HG03460 (cell line): ENCODE results near the gene RAI1.

Experiments
- ATAC-seq: cut with Tn5 transposase; IDR thresholded peaks from one replicate; pipeline ENCODE4 v1.9.1; 2021; ENCODE audit not compliant: unreplicated experiment

Gene RAI1

DNA sequence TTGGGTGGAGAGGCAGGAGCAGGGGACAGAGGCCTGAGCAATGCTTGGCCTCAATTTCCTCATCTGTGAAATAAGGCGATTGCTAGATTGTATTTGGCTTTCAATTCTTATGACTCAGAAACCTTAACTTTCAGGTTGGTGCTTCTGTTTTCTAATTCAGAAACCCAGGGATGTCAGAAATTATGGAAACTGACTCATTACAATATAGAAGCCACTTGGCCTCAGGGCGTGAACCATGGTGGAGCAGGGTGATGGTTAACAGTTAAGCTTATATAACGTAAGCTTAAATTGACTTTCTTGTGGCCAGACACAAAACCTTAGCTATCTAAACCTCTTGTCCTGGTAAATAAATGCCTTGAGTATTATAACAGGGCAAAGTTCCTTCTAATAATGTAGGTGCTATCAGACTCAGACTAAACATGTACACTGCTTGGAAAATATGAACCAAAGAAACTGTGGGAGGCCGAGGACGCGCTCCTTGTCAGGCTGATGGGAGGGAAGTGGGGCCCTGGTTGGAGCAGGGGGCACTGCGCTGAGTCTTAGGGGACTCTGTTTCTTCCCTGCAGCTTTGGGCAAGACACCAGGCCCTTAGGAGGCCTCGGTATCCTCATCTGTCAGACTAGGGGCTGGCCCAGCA lies 172.7 kb downstream of the RAI1 start:
- no peak for ATAC-seq

DNA sequence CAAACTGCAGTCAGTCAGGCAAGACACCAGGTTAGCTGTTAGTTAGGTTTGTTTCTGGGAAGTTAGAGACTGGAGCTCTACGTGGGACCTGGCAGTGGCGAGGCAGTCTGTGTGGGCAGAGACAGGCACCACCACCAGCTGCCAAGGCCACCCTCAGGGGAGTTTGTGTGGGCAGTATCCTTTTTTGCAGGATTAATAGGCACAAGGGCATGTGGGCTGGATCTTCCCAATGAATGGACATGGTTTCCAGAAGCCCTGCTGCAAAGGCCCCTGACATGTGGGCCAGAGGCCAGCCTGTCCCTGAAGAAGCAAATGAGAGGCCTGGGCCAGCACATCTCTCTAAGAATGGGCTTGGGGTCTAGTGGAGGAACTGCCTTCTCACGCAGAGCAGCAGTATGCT lies 174.7 kb downstream of the RAI1 start:
- ATAC-seq = no peak

DNA sequence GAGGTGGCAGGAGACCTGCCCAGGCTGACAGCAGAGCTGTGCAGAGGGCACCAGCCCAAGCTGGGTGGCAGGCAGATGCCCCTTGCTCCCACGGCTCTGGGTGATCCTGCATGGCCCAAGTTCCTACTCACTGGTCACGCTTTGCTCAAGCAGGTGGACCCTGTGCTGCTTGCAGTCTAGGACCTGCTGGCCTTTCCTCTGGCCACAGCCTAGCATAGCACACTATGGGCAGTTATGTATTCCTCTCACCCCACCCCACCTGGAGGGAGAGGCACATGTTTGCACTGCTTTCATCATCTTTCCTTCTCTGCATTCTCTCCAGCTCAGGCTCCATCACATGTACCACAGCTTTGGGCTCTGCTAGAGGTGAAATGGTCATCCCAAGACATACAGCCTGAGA lies 175.1 kb downstream of the RAI1 start:
- ATAC-seq = no peak

DNA sequence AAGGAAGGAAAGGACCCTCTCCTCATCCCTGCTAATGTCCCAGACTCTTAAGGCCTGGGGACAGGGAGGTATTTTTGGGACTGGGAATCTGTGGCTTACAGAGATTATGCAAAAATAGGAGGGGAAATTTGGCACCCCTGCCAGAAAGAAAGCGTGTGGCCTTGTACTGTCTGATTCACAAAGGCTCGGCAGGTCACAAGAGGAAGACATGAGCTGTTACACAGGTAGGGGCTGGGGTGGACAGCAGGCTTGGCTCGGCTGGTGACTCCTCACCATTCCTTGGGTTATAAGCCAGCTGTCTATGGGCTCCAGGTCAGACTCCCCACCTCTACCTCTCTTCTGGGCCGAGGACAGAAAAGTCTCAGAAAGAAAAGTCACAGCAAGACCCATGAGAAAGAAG lies 176.2 kb downstream of the RAI1 start:
- no peak for ATAC-seq

DNA sequence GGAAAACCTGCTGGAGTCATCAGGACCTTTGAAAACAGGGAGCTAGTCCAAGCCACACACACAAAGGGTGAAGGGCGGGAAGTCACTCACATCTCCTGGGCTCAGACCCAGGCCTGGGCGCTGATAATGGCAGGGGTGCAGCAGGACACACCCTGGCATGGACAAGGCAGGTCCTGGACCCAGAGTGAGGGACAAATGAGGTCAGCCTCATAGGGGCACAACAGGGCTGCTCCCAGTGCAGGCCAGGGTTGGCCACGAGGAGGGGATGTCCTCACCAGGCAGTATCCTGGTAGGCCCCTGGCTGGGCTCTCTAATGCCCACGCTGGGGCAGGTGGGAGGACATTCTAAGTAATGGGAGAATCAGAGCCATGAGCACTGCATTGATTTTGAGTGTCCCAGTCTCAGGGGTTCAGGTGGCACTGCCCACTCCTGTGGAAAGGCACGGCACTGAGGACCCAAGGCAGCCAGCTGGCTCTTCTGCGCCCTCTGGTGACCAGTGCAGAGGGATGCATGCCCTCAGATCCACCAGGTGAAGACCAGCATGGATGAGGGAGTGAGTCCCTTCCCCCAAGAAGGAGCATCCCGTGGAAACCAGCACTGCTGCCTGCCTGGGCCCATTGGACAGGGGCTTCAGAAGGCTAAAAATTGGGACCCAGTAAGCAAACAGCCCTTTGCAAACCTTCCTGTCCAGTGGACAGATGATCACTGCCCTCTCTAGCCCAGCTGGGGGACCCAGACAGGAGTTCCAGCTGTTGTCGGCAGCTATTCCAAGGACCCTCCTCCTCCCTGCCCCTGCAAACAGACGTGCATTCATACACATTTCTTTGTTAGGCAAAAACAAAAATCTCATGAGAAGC lies 178.9 kb downstream of the RAI1 start:
- ATAC-seq = no peak

DNA sequence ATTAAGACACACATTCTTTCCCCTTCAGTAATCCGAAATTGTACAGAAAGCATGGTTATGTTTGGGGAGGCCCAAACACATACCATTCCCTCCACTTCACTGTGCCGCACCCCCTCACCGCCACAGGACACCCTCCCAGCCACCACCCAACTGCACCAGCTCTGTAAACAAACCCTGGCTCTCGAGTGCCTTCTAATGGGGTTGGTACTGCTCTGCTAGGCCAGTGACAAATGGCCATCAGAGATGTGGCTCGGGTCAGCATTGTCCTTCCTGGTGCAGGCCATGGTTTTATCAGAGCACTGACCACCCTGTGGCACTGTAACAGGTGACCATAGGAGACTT lies 179.5 kb downstream of the RAI1 start:
- ATAC-seq = no peak
